BLaER1 (cell line): ENCODE results near the gene LRRC41.
A peak's percentile ranks its signal among the peaks of the same experiment; 100 is the strongest.

ENCODE experiments used
- H3K27ac ChIP-seq: shearing (Covaris generic); formaldehyde crosslinking; 2 replicates; pipeline ENCODE4 v1.8.1; 2022
- H3K27me3 ChIP-seq: shearing (Covaris generic); formaldehyde crosslinking; 2 replicates; pipeline ENCODE4 v1.8.1; 2022
- H3K36me3 ChIP-seq: shearing (Covaris generic); formaldehyde crosslinking; 2 replicates; pipeline ENCODE4 v1.8.1; 2022
- H3K4me1 ChIP-seq: shearing (Covaris generic); formaldehyde crosslinking; 2 replicates; pipeline ENCODE4 v1.8.1; 2022
- H3K4me2 ChIP-seq: shearing (Covaris generic); formaldehyde crosslinking; 2 replicates; pipeline ENCODE4 v1.8.1; 2022
- H3K4me3 ChIP-seq: shearing (Covaris generic); formaldehyde crosslinking; 2 replicates; pipeline ENCODE4 v1.8.1; 2022
- H3K9ac ChIP-seq: shearing (Covaris generic); formaldehyde crosslinking; 2 replicates; pipeline ENCODE4 v1.8.1; 2022
- H3K9me3 ChIP-seq: shearing (Covaris generic); formaldehyde crosslinking; 2 replicates; pipeline ENCODE4 v1.8.1; 2022
- H4K20me1 ChIP-seq: shearing (Covaris generic); formaldehyde crosslinking; 2 replicates; pipeline ENCODE4 v1.8.1; 2022
- Cebpa-rat ChIP-seq: shearing (Covaris generic); IDR thresholded peaks from 2 replicates; pipeline ENCODE4 v1.8.1; 2022

Gene LRRC41

GRCh38 chr1:46317323-46317722 is 13.9 kb upstream of the LRRC41 start:
- no peak overlapping the region for H3K4me3 ChIP-seq
- H3K9ac ChIP-seq, result no peak overlapping the region
- no peak for TF ChIP-seq Cebpa-rat
- no peak overlapping the region for H3K27ac ChIP-seq
- no peaks in the 10 kb centered on the region for H3K9me3 ChIP-seq
- H3K27me3 ChIP-seq, result no peaks in the 10 kb centered on the region
- 0 out of 2 replicates have a peak, but pooled peaks cover 3% of the 10 kb centered on the region for H4K20me1 ChIP-seq
- peaks cover 6% of the 10 kb centered on the region; the same call in 1 of the 2 replicates for H3K4me1 ChIP-seq
- H3K4me2 ChIP-seq, result no peak overlapping the region
- peaks cover 63% of the 10 kb centered on the region for H3K36me3 ChIP-seq

GRCh38 chr1:46315669-46316403 is 12.4 kb upstream of the LRRC41 start:
- H3K36me3 ChIP-seq, result peaks cover 78% of the 10 kb centered on the region
- no peaks in the 10 kb centered on the region for H3K27me3 ChIP-seq
- H4K20me1 ChIP-seq, result 0 out of 2 replicates have a peak, but pooled peaks cover 12% of the 10 kb centered on the region
- no peaks in the 10 kb centered on the region for H3K9me3 ChIP-seq
- no peak overlapping the region for H3K9ac ChIP-seq
- no peak overlapping the region for H3K4me2 ChIP-seq
- no peaks in the 10 kb centered on the region for H3K4me1 ChIP-seq
- H3K27ac ChIP-seq, result no peak overlapping the region
- TF ChIP-seq Cebpa-rat, result no peak
- H3K4me3 ChIP-seq, result no peak overlapping the region

- Histone ChIP-seq H3K4me1 (peaks cover 32% of the 10 kb centered on the region), H3K4me3 (no peak overlapping the region), H3K36me3 (peaks cover 88% of the 10 kb centered on the region), H3K9me3 (no peaks in the 10 kb centered on the region), H4K20me1 (peaks cover 64% of the 10 kb centered on the region), H3K4me2 (no peak overlapping the region), H3K27ac (no peak overlapping the region), H3K27me3 (no peaks in the 10 kb centered on the region), H3K9ac (no peak overlapping the region)
- no peak for TF ChIP-seq Cebpa-rat
Observed at GRCh38 chr1:46310321-46310720, 6.9 kb upstream of the LRRC41 start.

- no peak overlapping the region for H3K27ac ChIP-seq
- no peak for TF ChIP-seq Cebpa-rat
- no peaks in the 10 kb centered on the region for H3K27me3 ChIP-seq
- no peaks in the 10 kb centered on the region for H3K9me3 ChIP-seq
- H4K20me1 ChIP-seq, result peaks cover 72% of the 10 kb centered on the region
- H3K36me3 ChIP-seq, result peaks cover 80% of the 10 kb centered on the region
- H3K4me2 ChIP-seq, result no peak overlapping the region
- H3K4me1 ChIP-seq, result peaks cover 40% of the 10 kb centered on the region
- no peak overlapping the region for H3K4me3 ChIP-seq
- H3K9ac ChIP-seq, result no peak overlapping the region
Observed at GRCh38 chr1:46309401-46310159, 6.2 kb upstream of the LRRC41 start.

- no peak overlapping the region for H3K27ac ChIP-seq
- no peak for TF ChIP-seq Cebpa-rat
Observed at GRCh38 chr1:46306159-46306530, 2.7 kb upstream of the LRRC41 start.

GRCh38 chr1:46303872-46304326 is 483 bp upstream of the LRRC41 start:
- peaks cover 31% of the 10 kb centered on the region for H3K36me3 ChIP-seq
- peak overlapping the region; percentile 96 for H3K4me3 ChIP-seq
- peak overlapping the region; percentile 100 for H3K9ac ChIP-seq
- H3K27ac ChIP-seq, result peak overlapping the region; percentile 99
- TF ChIP-seq Cebpa-rat, result no peak
- no peaks in the 10 kb centered on the region for H3K27me3 ChIP-seq
- peaks cover 59% of the 10 kb centered on the region for H3K4me1 ChIP-seq
- H3K9me3 ChIP-seq, result no peaks in the 10 kb centered on the region
- peaks cover 80% of the 10 kb centered on the region for H4K20me1 ChIP-seq
- H3K4me2 ChIP-seq, result peak overlapping the region; percentile 94

More at GRCh38 chr1:46306159-46306530, 2.7 kb upstream of the LRRC41 start:
- H3K4me1 ChIP-seq, result peaks cover 46% of the 10 kb centered on the region
- peak overlapping the region; percentile 94 for H3K4me2 ChIP-seq
- H3K36me3 ChIP-seq, result peaks cover 46% of the 10 kb centered on the region
- no peak overlapping the region for H3K9ac ChIP-seq
- H4K20me1 ChIP-seq, result peaks cover 74% of the 10 kb centered on the region
- H3K9me3 ChIP-seq, result no peaks in the 10 kb centered on the region
- H3K27me3 ChIP-seq, result no peaks in the 10 kb centered on the region
- H3K4me3 ChIP-seq, result no peak overlapping the region

GRCh38 chr1:46302641-46303037 is 777 bp downstream of the LRRC41 start:
- H4K20me1 ChIP-seq, result peaks cover 80% of the 10 kb centered on the region

GRCh38 chr1:46301808-46302640 is 1.4 kb downstream of the LRRC41 start:
- H3K9me3 ChIP-seq, result no peaks in the 10 kb centered on the region
- peak overlapping the region; percentile 100 for H3K9ac ChIP-seq
- peak overlapping the region; percentile 94 for H3K4me2 ChIP-seq
- peaks cover 80% of the 10 kb centered on the region for H4K20me1 ChIP-seq
- no peak for TF ChIP-seq Cebpa-rat
- H3K4me1 ChIP-seq, result peaks cover 43% of the 10 kb centered on the region
- no peaks in the 10 kb centered on the region for H3K27me3 ChIP-seq
- H3K36me3 ChIP-seq, result peaks cover 30% of the 10 kb centered on the region
- peak overlapping the region; percentile 96 for H3K4me3 ChIP-seq
- peak overlapping the region; percentile 99 for H3K27ac ChIP-seq

More at GRCh38 chr1:46302641-46303037, 777 bp downstream of the LRRC41 start:
- H3K4me2 ChIP-seq, result peak overlapping the region; percentile 94
- peaks cover 49% of the 10 kb centered on the region for H3K4me1 ChIP-seq
- no peaks in the 10 kb centered on the region for H3K27me3 ChIP-seq
- H3K4me3 ChIP-seq, result peak overlapping the region; percentile 96
- no peaks in the 10 kb centered on the region for H3K9me3 ChIP-seq
- peak overlapping the region; percentile 99 for H3K27ac ChIP-seq
- no peak for TF ChIP-seq Cebpa-rat
- H3K9ac ChIP-seq, result peak overlapping the region; percentile 100
- H3K36me3 ChIP-seq, result peaks cover 30% of the 10 kb centered on the region

- peak overlapping the region; percentile 94 for H3K4me2 ChIP-seq
- no peak for TF ChIP-seq Cebpa-rat
- H3K4me1 ChIP-seq, result peaks cover 37% of the 10 kb centered on the region
- H4K20me1 ChIP-seq, result peaks cover 74% of the 10 kb centered on the region
- H3K27ac ChIP-seq, result peak overlapping the region; percentile 99
- peak overlapping the region; percentile 100 for H3K9ac ChIP-seq
- no peaks in the 10 kb centered on the region for H3K27me3 ChIP-seq
- no peaks in the 10 kb centered on the region for H3K9me3 ChIP-seq
- peak overlapping the region; percentile 96 for H3K4me3 ChIP-seq
- H3K36me3 ChIP-seq, result peaks cover 30% of the 10 kb centered on the region
Observed at GRCh38 chr1:46301406-46301807, 2.0 kb downstream of the LRRC41 start.
